HG03378 (cell line): ENCODE measurements around the gene COL20A1.

Source experiments
- ATAC-seq: cut with Tn5 transposase; IDR thresholded peaks from one replicate; pipeline ENCODE4 v1.9.1; 2021; ENCODE audit warnings: mild to moderate bottlenecking, moderate library complexity; ENCODE audit not compliant: unreplicated experiment

Gene COL20A1

GRCh38 chr20:63318391-63319163 lies 25.6 kb downstream of the COL20A1 start:
- no peak for ATAC-seq

- ATAC-seq, result no peak
Measured at GRCh38 chr20:63319164-63320040, 26.4 kb downstream of the COL20A1 start.

GRCh38 chr20:63320041-63320511 lies 27.1 kb downstream of the COL20A1 start:
- ATAC-seq, result no peak

- ATAC-seq, result no peak
Measured at GRCh38 chr20:63320616-63321147, 27.7 kb downstream of the COL20A1 start.

GRCh38 chr20:63321148-63321831 lies 28.3 kb downstream of the COL20A1 start:
- no peak for ATAC-seq

- no peak for ATAC-seq
Measured at GRCh38 chr20:63322146-63322932, 29.4 kb downstream of the COL20A1 start.

GRCh38 chr20:63322933-63323273 lies 29.9 kb downstream of the COL20A1 start:
- no peak for ATAC-seq

GRCh38 chr20:63323357-63323981 lies 30.5 kb downstream of the COL20A1 start:
- no peak for ATAC-seq

GRCh38 chr20:63325021-63325471 lies 32.1 kb downstream of the COL20A1 start:
- ATAC-seq, result no peak

GRCh38 chr20:63325554-63326313 lies 32.7 kb downstream of the COL20A1 start:
- no peak for ATAC-seq

- ATAC-seq, result no peak
Measured at GRCh38 chr20:63326314-63327230, 33.6 kb downstream of the COL20A1 start.

GRCh38 chr20:63327231-63327745 lies 34.3 kb downstream of the COL20A1 start:
- no peak for ATAC-seq

GRCh38 chr20:63328026-63328700 lies 35.2 kb downstream of the COL20A1 start:
- no peak for ATAC-seq

- ATAC-seq, result no peak
Measured at GRCh38 chr20:63328718-63329275, 35.8 kb downstream of the COL20A1 start.

GRCh38 chr20:63329331-63330083 lies 36.5 kb downstream of the COL20A1 start:
- ATAC-seq, result no peak

GRCh38 chr20:63330084-63330760 lies 37.2 kb downstream of the COL20A1 start:
- ATAC-seq, result no peak
